Gastrocnemius medialis (tissue), 4 donors: ENCODE measurements around the gene KIF20A. TPM values are rescaled to one million over a fixed set of nuclear protein-coding genes. Genes with fewer than 3 reads are reported as not detected.

ENCODE experiments used
- ATAC-seq, 2 donors: fragments of 150-250 bp; one replicate each; pipeline ENCODE4 v1.9.1; 2016
- DNase-seq, 2 donors: peaks; one replicate each; pipeline ENCODE4 v3.0.0-alpha.2; 2019
- H3K27ac ChIP-seq, 4 donors: fragments of 200-600 bp; sonication (generic); 1 replicate in 1 of 4; 2 replicates in 3 of 4; pipeline ENCODE4 v1.5.1; 2016 to 2018; ENCODE audit warnings: mild to moderate bottlenecking in 2 of 4, moderate library complexity in 1 of 4
- H3K27me3 ChIP-seq, 3 donors: fragments of 200-600 bp; sonication (generic) in 2 of 3; 1 replicate in 1 of 3; 2 replicates in 2 of 3; pipeline versions ENCODE4 v1.5.1 to v1.6.0; 2016 to 2019; ENCODE audit warnings: mild to moderate bottlenecking in 1 of 3, moderate library complexity in 1 of 3
- H3K36me3 ChIP-seq, 2 donors: fragments of 200-600 bp; sonication (generic) in 1 of 2; one replicate each; pipeline ENCODE4 v1.5.1; 2017 to 2018
- H3K4me1 ChIP-seq, 2 donors: fragments of 200-600 bp; sonication (generic) in 1 of 2; one replicate each; pipeline ENCODE4 v1.5.1; 2016 to 2017; ENCODE audit warnings: mild to moderate bottlenecking in 2 of 2
- H3K4me3 ChIP-seq, 4 donors: fragments of 200-600 bp; sonication (generic) in 3 of 4; 1 replicate in 1 of 4; 2 replicates in 3 of 4; pipeline ENCODE4 v1.5.1; 2016 to 2019; ENCODE audit warnings: mild to moderate bottlenecking in 2 of 4
- H3K9me3 ChIP-seq, 3 donors: fragments of 200-600 bp; sonication (generic) in 2 of 3; 1 replicate in 1 of 3; 2 replicates in 2 of 3; pipeline ENCODE4 v1.5.1; 2016 to 2019
- CTCF ChIP-seq, 5 experiments: fragments of 450-650 bp in 3 of 5; fragments of 200-600 bp in 2 of 5; sonication (generic) in 2 of 5; IDR thresholded peaks in 4 of 5; conservative IDR thresholded peaks in 1 of 5; 1 replicate in 4 of 5; 2 replicates in 1 of 5; pipeline ENCODE4 v1.5.1; 2016 to 2019; ENCODE audit warnings: antibody characterized with exemption in 5 of 5, mild to moderate bottlenecking in 3 of 5, moderate library complexity in 3 of 5
- POLR2A ChIP-seq, 2 donors: fragments of 450-650 bp; IDR thresholded peaks; one replicate each; pipeline ENCODE4 v1.6.1; 2017; ENCODE audit warnings: antibody characterized with exemption in 2 of 2, mild to moderate bottlenecking in 2 of 2, moderate library complexity in 2 of 2
- in situ Hi-C, 4 donors: fragments of 200-750 bp; cut with MboI; loops; one replicate each; pipeline versions ENCODE4 v1.15.0 to v1.8.0; 2017; ENCODE audit warnings: low sequenced_read_pairs in 4 of 4
- intact Hi-C: fragments of 100-400 bp; cut with DNase I; formaldehyde crosslinking; loops from one replicate; pipeline ENCODE4 v1.15.1; 2023; ENCODE audit warnings: low total_unique reads
- total RNA-seq, 4 donors: library from RNA; depleted of rRNA; stranded (reverse); fragments of >200 nt; gene quantifications; one replicate each; pipeline versions ENCODE4 v1.1.0 to v1.2.3, GENCODE V29; 2016

The KIF20A gene
- total RNA-seq, 4 donors from 2014 or later: 0.75 to 0.89 TPM; not detected in 2

DNA sequence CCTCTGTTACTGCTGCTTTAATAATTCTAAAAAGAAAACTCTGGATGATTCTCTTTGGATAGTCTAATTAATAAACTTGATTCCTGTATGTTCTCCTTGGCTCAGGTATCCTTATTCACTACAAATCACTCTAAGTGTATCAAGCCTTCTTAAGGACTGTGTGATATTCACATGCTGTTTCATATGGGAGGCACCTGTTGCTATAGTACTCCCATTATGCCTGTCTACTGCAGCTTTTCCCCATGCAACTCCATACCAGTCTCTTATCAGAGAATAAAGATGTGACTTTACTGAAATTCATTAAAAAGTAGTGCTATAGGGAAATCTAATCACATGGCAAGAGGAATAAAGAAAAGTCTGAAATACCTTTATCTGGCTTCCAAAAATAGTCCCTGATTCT, 15.2 kb upstream of the KIF20A start:
- TF ChIP-seq POLR2A (IDR thresholded peaks at IDR 0.05) (no peak), CTCF (IDR thresholded peaks at IDR 0.05 in 4 of 5, conservative IDR thresholded peaks at IDR 0.05 in 1 of 5) (no peak)
- Histone ChIP-seq H3K4me1 (no peaks in the 10 kb centered on the region), H3K27ac (no peak overlapping the region), H3K9me3 (no peaks in the 10 kb centered on the region), H3K27me3 (no peaks in the 10 kb centered on the region), H3K36me3 (peaks cover 8 to 100% of the 10 kb centered on the region in 2 donors), H3K4me3 (no peak overlapping the region)
- no peak for DNase-seq
- ATAC-seq: no peak
- intact Hi-C loops (no loop called here), in situ Hi-C loops (no loop called here)

DNA sequence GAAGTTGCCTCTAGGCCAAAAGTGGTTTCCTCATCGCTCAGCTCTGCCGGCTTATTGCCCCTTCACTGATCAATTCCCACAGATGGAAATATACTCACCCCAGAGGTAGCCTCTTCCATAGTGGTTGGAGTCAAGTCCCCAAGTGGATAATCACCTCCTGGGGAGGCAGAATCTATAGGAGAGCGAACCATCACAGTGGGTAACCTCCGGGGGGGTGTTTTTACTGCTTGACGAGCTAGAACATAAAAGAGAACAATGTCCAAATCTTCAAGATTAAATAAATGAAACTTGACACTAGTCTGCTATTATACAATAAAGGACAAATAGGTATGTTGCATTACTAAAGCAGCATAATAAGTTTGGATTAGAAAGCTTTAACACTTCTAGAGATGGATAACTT, 9.8 kb upstream of the KIF20A start:
- intact Hi-C loops (no loop called here), in situ Hi-C loops (no loop called here)
- no peaks in the 10 kb centered on the region for H3K9me3 ChIP-seq
- TF ChIP-seq CTCF (IDR thresholded peaks at IDR 0.05 in 4 of 5, conservative IDR thresholded peaks at IDR 0.05 in 1 of 5): no peak
- TF ChIP-seq POLR2A (IDR thresholded peaks at IDR 0.05): no peak
- H3K27ac ChIP-seq: no peak overlapping the region
- no peak overlapping the region for H3K4me3 ChIP-seq
- no peaks in the 10 kb centered on the region for H3K27me3 ChIP-seq
- no peak for ATAC-seq
- DNase-seq: no peak
- no peaks in the 10 kb centered on the region for H3K4me1 ChIP-seq
- peaks cover 25 to 96% of the 10 kb centered on the region in 2 donors for H3K36me3 ChIP-seq

- H3K4me1 ChIP-seq: no peaks in the 10 kb centered on the region
- no peak overlapping the region for H3K4me3 ChIP-seq
- TF ChIP-seq POLR2A (IDR thresholded peaks at IDR 0.05) (no peak), CTCF (IDR thresholded peaks at IDR 0.05 in 4 of 5, conservative IDR thresholded peaks at IDR 0.05 in 1 of 5) (no peak)
- in situ Hi-C loops: no loop called here
- peaks cover 25 to 96% of the 10 kb centered on the region in 2 donors for H3K36me3 ChIP-seq
- no peak overlapping the region for H3K27ac ChIP-seq
- DNase-seq (no peak), ATAC-seq (no peak)
- H3K9me3 ChIP-seq: no peaks in the 10 kb centered on the region
- H3K27me3 ChIP-seq: no peaks in the 10 kb centered on the region
- intact Hi-C loops: no loop called here
These were observed 8.6 kb upstream of the KIF20A start for GRCh38 chr5:138170299-138170698.

DNA sequence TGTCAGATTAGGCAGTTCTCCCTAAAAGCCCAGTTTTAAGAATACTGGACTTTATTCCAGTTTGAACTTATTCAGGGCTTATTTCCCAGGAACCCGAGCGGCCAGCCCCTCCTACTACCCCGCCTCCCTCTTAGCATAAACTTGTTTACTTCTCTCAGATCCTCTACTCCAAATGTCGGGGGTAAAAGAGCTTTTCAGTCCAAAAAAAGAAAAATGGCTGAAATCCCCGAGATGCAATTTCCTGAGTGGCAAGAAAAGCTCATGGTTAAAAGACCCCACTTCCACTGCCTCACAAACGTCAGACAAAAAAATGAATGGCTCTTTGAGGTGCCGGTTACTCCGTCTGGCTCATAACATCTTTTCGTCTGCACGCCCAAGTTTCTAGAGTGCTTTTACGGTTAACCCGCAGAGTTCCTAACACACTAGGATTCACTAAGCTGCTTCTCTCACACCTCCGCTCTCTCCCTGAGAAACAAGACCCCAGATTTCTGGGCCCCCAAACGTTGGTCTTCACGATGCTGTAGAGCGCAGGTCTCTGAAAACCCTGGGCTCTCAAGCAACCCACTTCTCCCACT, 884 bp upstream of the KIF20A start:
- Histone ChIP-seq H3K36me3 (peaks cover 0 to 35% of the 10 kb centered on the region in 2 donors), H3K4me3 (peak overlapping the region; percentile 80 to 95 (median 92)), H3K4me1 (peaks cover 17 to 19% of the 10 kb centered on the region in 2 donors), H3K27me3 (no peaks in the 10 kb centered on the region), H3K27ac (peak overlapping the region; percentile 88 to 96 (median 95)), H3K9me3 (no peaks in the 10 kb centered on the region)
- ATAC-seq (peak in 1 of 2 donors; percentile 19), DNase-seq (no peak)
- intact Hi-C loops: loop anchor here (2.0 to 5.0 kb wide), 3 partner anchors 35 to 426 kb away; partner anchors contain the start of genes CDC23 and HNRNPA0
- in situ Hi-C loops: no loop called here
- TF ChIP-seq POLR2A (IDR thresholded peaks at IDR 0.05) (no peak), CTCF (IDR thresholded peaks at IDR 0.05 in 4 of 5, conservative IDR thresholded peaks at IDR 0.05 in 1 of 5) (no peak)
